HepG2 (cell line): ENCODE results near the gene KIFC1. TPM values are rescaled to one million over a fixed set of nuclear protein-coding genes. Genes with fewer than 3 reads are reported as not detected.

Experiments
- ARNT2 ChIP-seq: sonication (generic); formaldehyde crosslinking; IDR thresholded peaks from 2 replicates; pipeline ENCODE4 v1.8.0; 2022; ENCODE audit warnings: mild to moderate bottlenecking, low read depth, missing genetic modification reagents, moderate library complexity
- ATF2 ChIP-seq: sonication (generic); formaldehyde crosslinking; IDR thresholded peaks from 2 replicates; pipeline ENCODE4 v1.4.0; 2020; ENCODE audit warnings: missing genetic modification reagents
- BRF2 ChIP-seq: sonication (generic); formaldehyde crosslinking; IDR thresholded peaks from 2 replicates; pipeline ENCODE4 v1.8.1; 2022; ENCODE audit warnings: mild to moderate bottlenecking, missing genetic modification reagents
- GABPB1 ChIP-seq: IDR thresholded peaks from 2 replicates; pipeline ENCODE4 v1.6.1; 2016; ENCODE audit warnings: mild to moderate bottlenecking, missing genetic modification reagents, moderate library complexity, missing compliant biosample characterization
- GRHL1 ChIP-seq: sonication (generic); formaldehyde crosslinking; conservative IDR thresholded peaks from 2 replicates; pipeline ENCODE4 v1.8.0; 2022; ENCODE audit warnings: missing genetic modification reagents
- HOXD1 ChIP-seq: sonication (generic); formaldehyde crosslinking; IDR thresholded peaks from 2 replicates; pipeline ENCODE4 v1.5.0; 2020; ENCODE audit warnings: missing genetic modification reagents
- KDM6A ChIP-seq: IDR thresholded peaks from 2 replicates; pipeline ENCODE4 v1.6.1; 2016; ENCODE audit warnings: low read depth
- NFATC3 ChIP-seq: sonication (generic); formaldehyde crosslinking; IDR thresholded peaks from 2 replicates; pipeline ENCODE4 v1.5.1; 2020; ENCODE audit warnings: mild to moderate bottlenecking, missing genetic modification reagents
- NFE2 ChIP-seq: sonication (generic); formaldehyde crosslinking; IDR thresholded peaks from 2 replicates; pipeline ENCODE4 v1.4.0; 2020; ENCODE audit warnings: missing genetic modification reagents
- SMC3 ChIP-seq: IDR thresholded peaks from 2 replicates; pipeline ENCODE4 v1.6.1; 2011; ENCODE audit warnings: low read length, improper control_type of control experiment
- ZNF275 ChIP-seq: sonication (generic); formaldehyde crosslinking; IDR thresholded peaks from 2 replicates; pipeline ENCODE4 v1.8.0; 2022; ENCODE audit warnings: missing genetic modification reagents, mild to moderate bottlenecking, inconsistent platforms, borderline replicate concordance
- ZNF446 ChIP-seq: sonication (generic); formaldehyde crosslinking; IDR thresholded peaks from 2 replicates; pipeline ENCODE4 v1.5.0; 2020; ENCODE audit warnings: mild to moderate bottlenecking, missing genetic modification reagents
- ZNF557 ChIP-seq: sonication (generic); formaldehyde crosslinking; IDR thresholded peaks from 2 replicates; pipeline ENCODE4 v1.4.0; 2020; ENCODE audit warnings: missing genetic modification reagents
- ZNF580 ChIP-seq: IDR thresholded peaks from 2 replicates; pipeline ENCODE4 v1.6.1; 2016; ENCODE audit warnings: low read depth, borderline replicate concordance
- ZNF589 ChIP-seq: sonication (generic); formaldehyde crosslinking; conservative IDR thresholded peaks from 2 replicates; pipeline ENCODE4 v1.8.0; 2022; ENCODE audit warnings: mild to moderate bottlenecking, moderate library complexity, missing genetic modification reagents
- ZNF646 ChIP-seq: sonication (generic); formaldehyde crosslinking; IDR thresholded peaks from 2 replicates; pipeline ENCODE4 v1.9.0; 2021; ENCODE audit warnings: mild to moderate bottlenecking, missing genetic modification reagents
- ZSCAN25 ChIP-seq: sonication (generic); formaldehyde crosslinking; IDR thresholded peaks from 2 replicates; pipeline ENCODE4 v1.8.0; 2022; ENCODE audit warnings: mild to moderate bottlenecking, missing genetic modification reagents
- polyA plus RNA-seq, 8 experiments: library from polyadenylated mRNA; depleted of rRNA in 3 of 8; stranded (reverse) in 7 of 8; unstranded in 1 of 8; fragments of >200 nt; fragmentation: Illumina TruSeq in 4 of 8; extraction: Trizol in 4 of 8; gene quantifications; 2 replicates each; pipeline versions ENCODE4 v1.2.1 to v1.2.3, GENCODE V29; 2011 to 2016; ENCODE audit warnings: low read depth in 4 of 8, missing spikeins in 1 of 8, mixed read lengths in 1 of 8; ENCODE audit not compliant: insufficient read depth in 1 of 8
- total RNA-seq, 5 experiments: library from RNA; depleted of rRNA; stranded (reverse); fragments of >200 nt; fragmentation: Illumina TruSeq; extraction: Trizol; gene quantifications; 2 replicates each; pipeline ENCODE4 v1.2.3, GENCODE V29; 2016; ENCODE audit warnings: low read depth in 1 of 5

KIFC1 gene
- total and polyA plus RNA-seq, 2 of the 13 experiments (the other 11 are each of a cell fraction or from before 2014, with no cell fraction given) = 25.0 to 45.5 TPM

- no peak for TF ChIP-seq NFATC3 (CRISPR knock-in tag)
- no peak for TF ChIP-seq HOXD1
- TF ChIP-seq NFE2 (CRISPR knock-in tag) = no peak
- TF ChIP-seq ZNF580 (CRISPR knock-in tag) = peak; percentile 23; the same call in 1 of the 2 replicates
- TF ChIP-seq ZNF446 = no peak
- TF ChIP-seq GABPB1 (CRISPR knock-in tag) = peak; percentile 54; the same call in 1 of the 2 replicates
- TF ChIP-seq BRF2 (CRISPR knock-in tag) = no peak
- no peak for TF ChIP-seq ZNF646 (CRISPR knock-in tag)
- no peak for TF ChIP-seq ZNF557 (CRISPR knock-in tag)
- TF ChIP-seq GRHL1 (CRISPR knock-in tag) = no peak
- TF ChIP-seq ARNT2 = 0 out of 2 replicates have a peak, but pooled peaks have one; percentile 20
- no peak for TF ChIP-seq ZNF275 (CRISPR knock-in tag)
- no peak for TF ChIP-seq ZSCAN25
- no peak; the same call in 1 of the 2 replicates for TF ChIP-seq ZNF589 (CRISPR knock-in tag)
- no peak for TF ChIP-seq KDM6A (CRISPR knock-in tag)
- no peak for TF ChIP-seq ATF2
- peak; percentile 25; the same call in 1 of the 2 replicates for TF ChIP-seq SMC3
These were observed 36.8 kb downstream of the KIFC1 start (continued) for GRCh38 chr6:33428224-33428965.
